ENCODE measurements around the gene SLC9A3.

Gene SLC9A3

GRCh38 chr5:554284-554988, 30.2 kb upstream of the SLC9A3 start:
- DNase-seq (ENCODE audit: low spot score), result no peak

- DNase-seq (ENCODE audit: low spot score), result peak; percentile 57
These were observed 29.6 kb upstream of the SLC9A3 start for GRCh38 chr5:553874-554273.

- no peak for DNase-seq (ENCODE audit: low spot score)
These were observed 27.2 kb upstream of the SLC9A3 start for GRCh38 chr5:551406-551805.

- no peak for DNase-seq (ENCODE audit: low spot score)
These were observed 25.0 kb upstream of the SLC9A3 start for GRCh38 chr5:549229-549628.

GRCh38 chr5:548256-548655, 24.0 kb upstream of the SLC9A3 start:
- no peak for DNase-seq (ENCODE audit: low spot score)

- no peak for DNase-seq (ENCODE audit: low spot score)
These were observed 23.1 kb upstream of the SLC9A3 start for GRCh38 chr5:547086-547924.

- DNase-seq (ENCODE audit: low spot score), result no peak
These were observed 22.2 kb upstream of the SLC9A3 start for GRCh38 chr5:546376-546908.

GRCh38 chr5:545641-546375, 21.6 kb upstream of the SLC9A3 start:
- no peak for DNase-seq (ENCODE audit: low spot score)

- peak; percentile 56 for DNase-seq (ENCODE audit: low spot score)
These were observed 20.6 kb upstream of the SLC9A3 start for GRCh38 chr5:544675-545355.

- DNase-seq (ENCODE audit: low spot score), result peak; percentile 98
These were observed 19.8 kb upstream of the SLC9A3 start for GRCh38 chr5:543755-544674.

GRCh38 chr5:543351-543750, 19.1 kb upstream of the SLC9A3 start:
- DNase-seq (ENCODE audit: low spot score), result no peak

GRCh38 chr5:542319-543311, 18.4 kb upstream of the SLC9A3 start:
- DNase-seq (ENCODE audit: low spot score), result no peak

GRCh38 chr5:541539-542318, 17.5 kb upstream of the SLC9A3 start:
- DNase-seq (ENCODE audit: low spot score), result peak; percentile 43

GRCh38 chr5:540906-541538, 16.8 kb upstream of the SLC9A3 start:
- DNase-seq (ENCODE audit: low spot score), result no peak

- DNase-seq (ENCODE audit: low spot score), result no peak
These were observed 16.0 kb upstream of the SLC9A3 start for GRCh38 chr5:540071-540905.

GRCh38 chr5:539469-540070, 15.3 kb upstream of the SLC9A3 start:
- no peak for DNase-seq (ENCODE audit: low spot score)

Data from NAMALWA (cell line).